Umbilical cord (tissue), 2 donors: ENCODE data around the gene WDFY3. TPM values are rescaled to one million over a fixed set of nuclear protein-coding genes. Genes with fewer than 3 reads are reported as not detected.
A peak's percentile ranks its signal among the peaks of the same experiment; 100 is the strongest.

Experiments used
- DNase-seq: peaks from one replicate; pipeline ENCODE4 v3.0.0-alpha.2; 2015; ENCODE audit warnings: low spot score
- total RNA-seq: library from RNA; depleted of rRNA; stranded (reverse); fragments of >200 nt; gene quantifications from one replicate; pipeline ENCODE4 v1.2.3, GENCODE V29; 2014; ENCODE audit warnings: low replicate concordance; ENCODE audit not compliant: insufficient read depth

WDFY3 gene
- total RNA-seq, 1 donor from 2014 or later, result 74.9 TPM

GRCh38 chr4:84952776-84953175 is 13.7 kb downstream of the WDFY3 start:
- DNase-seq, result no peak

- DNase-seq, result no peak
Observed at GRCh38 chr4:84952004-84952403, 14.5 kb downstream of the WDFY3 start.

GRCh38 chr4:84948056-84948455 is 18.4 kb downstream of the WDFY3 start:
- no peak for DNase-seq

GRCh38 chr4:84944947-84945346 is 21.5 kb downstream of the WDFY3 start:
- DNase-seq, result no peak

- DNase-seq, result no peak
Observed at GRCh38 chr4:84940960-84941359, 25.5 kb downstream of the WDFY3 start.

GRCh38 chr4:84939113-84939512 is 27.4 kb downstream of the WDFY3 start:
- DNase-seq, result no peak

- DNase-seq, result peak; percentile 59
Observed at GRCh38 chr4:84938316-84938715, 28.2 kb downstream of the WDFY3 start.

- DNase-seq, result no peak
Observed at GRCh38 chr4:84937381-84937977, 29.0 kb downstream of the WDFY3 start.

- DNase-seq, result no peak
Observed at GRCh38 chr4:84936123-84936522, 30.4 kb downstream of the WDFY3 start.

- no peak for DNase-seq
Observed at GRCh38 chr4:84932462-84932861, 34.0 kb downstream of the WDFY3 start.

GRCh38 chr4:84931961-84932360 is 34.5 kb downstream of the WDFY3 start:
- no peak for DNase-seq

- no peak for DNase-seq
Observed at GRCh38 chr4:84931274-84931673, 35.2 kb downstream of the WDFY3 start.

GRCh38 chr4:84928089-84928488 is 38.4 kb downstream of the WDFY3 start:
- DNase-seq, result no peak

GRCh38 chr4:84927428-84927827 is 39.1 kb downstream of the WDFY3 start:
- DNase-seq, result no peak

- no peak for DNase-seq
Observed at GRCh38 chr4:84925558-84925957, 40.9 kb downstream of the WDFY3 start.

- DNase-seq, result peak; percentile 38
Observed at GRCh38 chr4:84924434-84924833, 42.1 kb downstream of the WDFY3 start.

GRCh38 chr4:84920617-84921016 is 45.9 kb downstream of the WDFY3 start:
- DNase-seq, result no peak

GRCh38 chr4:84917869-84918600 is 48.5 kb downstream of the WDFY3 start:
- DNase-seq, result no peak

GRCh38 chr4:84917086-84917821 is 49.2 kb downstream of the WDFY3 start:
- no peak for DNase-seq

- no peak for DNase-seq
Observed at GRCh38 chr4:84916227-84916626, 50.3 kb downstream of the WDFY3 start.

GRCh38 chr4:84915396-84915780 is 51.1 kb downstream of the WDFY3 start:
- peak; percentile 86 for DNase-seq

- no peak for DNase-seq
Observed at GRCh38 chr4:84914686-84915395, 51.6 kb downstream of the WDFY3 start.
